Hindlimb muscle (tissue), 1 donor: ENCODE results near the gene RBM23. TPM values are rescaled to one million over a fixed set of nuclear protein-coding genes. Genes with fewer than 3 reads are reported as not detected.
A peak's percentile ranks its signal among the peaks of the same experiment; 100 is the strongest.
"Not testable (repeated sequence)": the region's sequence is repeated elsewhere in the genome, so short reads cannot be mapped to it uniquely, and the experiment has no call there.

Experiments
- DNase-seq: peaks from one replicate; pipeline ENCODE4 v3.0.0-alpha.2; 2013
- polyA plus RNA-seq: library from polyadenylated mRNA; unstranded; fragments of 120-200 nt; gene quantifications from one replicate; pipeline ENCODE4 v1.2.1, GENCODE V29; 2013; ENCODE audit not compliant: insufficient read length

The RBM23 gene
- polyA plus RNA-seq, 1 donor, result 55.8 TPM

- DNase-seq, result no peak
Observed at GRCh38 chr14:22915886-22916521, 2.9 kb downstream of the RBM23 start.

GRCh38 chr14:22914836-22915235 is 4.1 kb downstream of the RBM23 start:
- DNase-seq, result not testable (repeated sequence)

GRCh38 chr14:22910916-22911315 is 8.0 kb downstream of the RBM23 start:
- no peak for DNase-seq

GRCh38 chr14:22908601-22909000 is 10.3 kb downstream of the RBM23 start:
- no peak for DNase-seq

GRCh38 chr14:22907429-22907828 is 11.5 kb downstream of the RBM23 start:
- DNase-seq, result no peak

GRCh38 chr14:22906073-22906472 is 12.9 kb downstream of the RBM23 start:
- no peak for DNase-seq

- DNase-seq, result no peak
Observed at GRCh38 chr14:22905627-22906026, 13.3 kb downstream of the RBM23 start.

- DNase-seq, result no peak
Observed at GRCh38 chr14:22903742-22904087, 15.2 kb downstream of the RBM23 start.

- no peak for DNase-seq
Observed at GRCh38 chr14:22901799-22902198, 17.1 kb downstream of the RBM23 start.

GRCh38 chr14:22900081-22900799 is 18.7 kb downstream of the RBM23 start:
- peak; percentile 59 for DNase-seq

- DNase-seq, result no peak
Observed at GRCh38 chr14:22898302-22899090, 20.5 kb downstream of the RBM23 start.

- no peak for DNase-seq
Observed at GRCh38 chr14:22897357-22897756, 21.6 kb downstream of the RBM23 start.

- DNase-seq, result no peak
Observed at GRCh38 chr14:22896760-22897159, 22.2 kb downstream of the RBM23 start.

GRCh38 chr14:22896356-22896755 is 22.6 kb downstream of the RBM23 start:
- no peak for DNase-seq

GRCh38 chr14:22895402-22895801 is 23.5 kb downstream of the RBM23 start:
- no peak for DNase-seq

GRCh38 chr14:22893706-22894105 is 25.2 kb downstream of the RBM23 start:
- DNase-seq, result no peak

- DNase-seq, result no peak
Observed at GRCh38 chr14:22892488-22892887, 26.5 kb downstream of the RBM23 start.

GRCh38 chr14:22890416-22890815 is 28.5 kb downstream of the RBM23 start:
- DNase-seq, result no peak

GRCh38 chr14:22888662-22889061 is 30.3 kb downstream of the RBM23 start:
- no peak for DNase-seq

- no peak for DNase-seq
Observed at GRCh38 chr14:22887990-22888378, 31.0 kb downstream of the RBM23 start.

- DNase-seq, result peak; percentile 48
Observed at GRCh38 chr14:22887260-22887989, 31.5 kb downstream of the RBM23 start.

GRCh38 chr14:22886500-22887259 is 32.3 kb downstream of the RBM23 start:
- DNase-seq, result peak; percentile 53
